Ishikawa (cell line): ENCODE results near the gene ATXN7.

Experiments used
- CEBPB ChIP-seq: IDR thresholded peaks from 2 replicates; pipeline ENCODE4 v1.6.1; 2012
- CREB1 ChIP-seq: IDR thresholded peaks from 2 replicates; pipeline ENCODE4 v1.6.1; 2012; ENCODE audit warnings: low read depth
- EGR1 ChIP-seq: IDR thresholded peaks from 2 replicates; pipeline ENCODE4 v1.6.1; 2012
- EP300 ChIP-seq: IDR thresholded peaks from 2 replicates; pipeline ENCODE4 v1.6.1; 2012; ENCODE audit warnings: borderline replicate concordance
- FOXM1 ChIP-seq: IDR thresholded peaks from 2 replicates; pipeline ENCODE4 v1.6.1; 2012; ENCODE audit warnings: low read depth, borderline replicate concordance
- NFIC ChIP-seq: IDR thresholded peaks from 2 replicates; pipeline ENCODE4 v1.6.1; 2012
- RAD21 ChIP-seq: IDR thresholded peaks from 2 replicates; pipeline ENCODE4 v1.6.1; 2012; ENCODE audit warnings: low read depth
- TAF1 ChIP-seq: IDR thresholded peaks from 2 replicates; pipeline ENCODE4 v1.6.1; 2012; ENCODE audit warnings: low read depth, mild to moderate bottlenecking
- TCF12 ChIP-seq: IDR thresholded peaks from 2 replicates; pipeline ENCODE4 v1.6.1; 2012; ENCODE audit warnings: low read depth
- TEAD4 ChIP-seq: IDR thresholded peaks from 2 replicates; pipeline ENCODE4 v1.6.1; 2012
- YY1 ChIP-seq: IDR thresholded peaks from 2 replicates; pipeline ENCODE4 v1.6.1; 2012; ENCODE audit warnings: low read depth
- ZBTB7A ChIP-seq: IDR thresholded peaks from 2 replicates; pipeline ENCODE4 v1.6.1; 2012; ENCODE audit warnings: low read depth
- TF ChIP-seq, protein P1 (sequence below): IDR thresholded peaks from 2 replicates; pipeline ENCODE4 v1.6.1; 2012
- TF ChIP-seq, protein P2 (sequence below): IDR thresholded peaks from 2 replicates; pipeline ENCODE4 v1.6.1; 2012
- TF ChIP-seq, protein P3 (sequence below): IDR thresholded peaks from 2 replicates; pipeline ENCODE4 v1.6.1; 2012; ENCODE audit warnings: low read depth, mild to moderate bottlenecking

Gene ATXN7

DNA sequence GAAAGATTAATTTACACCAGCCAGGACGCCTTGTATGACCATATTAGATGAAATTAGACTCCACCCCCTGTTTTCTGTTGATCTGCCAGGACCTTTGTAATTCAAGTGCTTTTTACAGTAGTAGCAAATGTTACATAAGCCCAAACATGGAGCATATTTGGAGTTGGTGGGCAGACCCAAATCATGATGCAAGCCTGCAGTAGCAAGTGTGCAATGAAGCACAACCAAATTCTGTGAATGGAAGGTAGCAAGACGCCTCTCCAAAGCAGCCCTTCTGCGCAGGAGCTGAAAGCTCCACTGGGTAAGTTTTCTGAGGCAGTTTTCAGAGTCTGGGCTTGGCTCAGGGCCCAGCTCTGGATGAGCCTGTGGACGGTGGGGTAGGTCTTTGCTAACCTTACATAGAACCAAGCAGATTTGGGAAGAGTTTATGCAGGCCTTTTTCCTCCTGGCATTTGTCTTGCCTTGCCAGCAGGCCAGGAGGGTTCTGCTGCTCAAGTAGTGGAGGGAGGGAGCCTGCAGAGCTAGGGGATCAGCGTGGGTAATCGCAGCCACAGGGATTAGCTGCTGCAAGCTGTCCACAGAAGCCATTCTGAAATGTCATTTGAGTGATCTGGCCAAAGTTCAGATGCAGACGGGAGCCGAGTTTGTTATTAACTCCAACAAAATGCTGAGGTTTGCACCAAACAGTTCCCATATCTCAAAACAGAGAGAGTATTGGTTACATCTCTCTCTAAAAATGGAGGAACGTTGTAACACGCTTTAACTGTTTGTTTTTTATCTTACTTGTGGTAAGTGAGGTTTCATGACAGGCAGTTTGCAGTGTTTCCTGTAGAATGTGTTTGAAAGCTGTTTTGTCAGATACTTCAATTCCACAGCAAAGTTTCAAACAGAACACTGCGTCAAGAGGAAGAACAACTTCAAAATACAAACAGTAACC is 104.3 kb downstream of the ATXN7 start:
- TF ChIP-seq TAF1 (no peak), EGR1 (no peak), TEAD4 (peak; percentile 62), CEBPB (peak; percentile 95), CREB1 (no peak), YY1 (0 out of 2 replicates have a peak, but pooled peaks have one; percentile 19), TCF12 (peak; percentile 41), RAD21 (no peak), EP300 (peak; percentile 51; the same call in 1 of the 2 replicates), FOXM1 (0 out of 2 replicates have a peak, but pooled peaks have one; percentile 34), ZBTB7A (no peak), NFIC (peak; percentile 59)
- TF ChIP-seq, protein P1, sequence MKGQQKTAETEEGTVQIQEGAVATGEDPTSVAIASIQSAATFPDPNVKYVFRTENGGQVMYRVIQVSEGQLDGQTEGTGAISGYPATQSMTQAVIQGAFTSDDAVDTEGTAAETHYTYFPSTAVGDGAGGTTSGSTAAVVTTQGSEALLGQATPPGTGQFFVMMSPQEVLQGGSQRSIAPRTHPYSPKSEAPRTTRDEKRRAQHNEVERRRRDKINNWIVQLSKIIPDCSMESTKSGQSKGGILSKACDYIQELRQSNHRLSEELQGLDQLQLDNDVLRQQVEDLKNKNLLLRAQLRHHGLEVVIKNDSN, result no peak
- TF ChIP-seq, protein P2, sequence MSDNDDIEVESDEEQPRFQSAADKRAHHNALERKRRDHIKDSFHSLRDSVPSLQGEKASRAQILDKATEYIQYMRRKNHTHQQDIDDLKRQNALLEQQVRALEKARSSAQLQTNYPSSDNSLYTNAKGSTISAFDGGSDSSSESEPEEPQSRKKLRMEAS, result peak; percentile 40; the same call in 1 of the 2 replicates
- TF ChIP-seq, protein P3, sequence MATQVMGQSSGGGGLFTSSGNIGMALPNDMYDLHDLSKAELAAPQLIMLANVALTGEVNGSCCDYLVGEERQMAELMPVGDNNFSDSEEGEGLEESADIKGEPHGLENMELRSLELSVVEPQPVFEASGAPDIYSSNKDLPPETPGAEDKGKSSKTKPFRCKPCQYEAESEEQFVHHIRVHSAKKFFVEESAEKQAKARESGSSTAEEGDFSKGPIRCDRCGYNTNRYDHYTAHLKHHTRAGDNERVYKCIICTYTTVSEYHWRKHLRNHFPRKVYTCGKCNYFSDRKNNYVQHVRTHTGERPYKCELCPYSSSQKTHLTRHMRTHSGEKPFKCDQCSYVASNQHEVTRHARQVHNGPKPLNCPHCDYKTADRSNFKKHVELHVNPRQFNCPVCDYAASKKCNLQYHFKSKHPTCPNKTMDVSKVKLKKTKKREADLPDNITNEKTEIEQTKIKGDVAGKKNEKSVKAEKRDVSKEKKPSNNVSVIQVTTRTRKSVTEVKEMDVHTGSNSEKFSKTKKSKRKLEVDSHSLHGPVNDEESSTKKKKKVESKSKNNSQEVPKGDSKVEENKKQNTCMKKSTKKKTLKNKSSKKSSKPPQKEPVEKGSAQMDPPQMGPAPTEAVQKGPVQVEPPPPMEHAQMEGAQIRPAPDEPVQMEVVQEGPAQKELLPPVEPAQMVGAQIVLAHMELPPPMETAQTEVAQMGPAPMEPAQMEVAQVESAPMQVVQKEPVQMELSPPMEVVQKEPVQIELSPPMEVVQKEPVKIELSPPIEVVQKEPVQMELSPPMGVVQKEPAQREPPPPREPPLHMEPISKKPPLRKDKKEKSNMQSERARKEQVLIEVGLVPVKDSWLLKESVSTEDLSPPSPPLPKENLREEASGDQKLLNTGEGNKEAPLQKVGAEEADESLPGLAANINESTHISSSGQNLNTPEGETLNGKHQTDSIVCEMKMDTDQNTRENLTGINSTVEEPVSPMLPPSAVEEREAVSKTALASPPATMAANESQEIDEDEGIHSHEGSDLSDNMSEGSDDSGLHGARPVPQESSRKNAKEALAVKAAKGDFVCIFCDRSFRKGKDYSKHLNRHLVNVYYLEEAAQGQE, result no peak

DNA sequence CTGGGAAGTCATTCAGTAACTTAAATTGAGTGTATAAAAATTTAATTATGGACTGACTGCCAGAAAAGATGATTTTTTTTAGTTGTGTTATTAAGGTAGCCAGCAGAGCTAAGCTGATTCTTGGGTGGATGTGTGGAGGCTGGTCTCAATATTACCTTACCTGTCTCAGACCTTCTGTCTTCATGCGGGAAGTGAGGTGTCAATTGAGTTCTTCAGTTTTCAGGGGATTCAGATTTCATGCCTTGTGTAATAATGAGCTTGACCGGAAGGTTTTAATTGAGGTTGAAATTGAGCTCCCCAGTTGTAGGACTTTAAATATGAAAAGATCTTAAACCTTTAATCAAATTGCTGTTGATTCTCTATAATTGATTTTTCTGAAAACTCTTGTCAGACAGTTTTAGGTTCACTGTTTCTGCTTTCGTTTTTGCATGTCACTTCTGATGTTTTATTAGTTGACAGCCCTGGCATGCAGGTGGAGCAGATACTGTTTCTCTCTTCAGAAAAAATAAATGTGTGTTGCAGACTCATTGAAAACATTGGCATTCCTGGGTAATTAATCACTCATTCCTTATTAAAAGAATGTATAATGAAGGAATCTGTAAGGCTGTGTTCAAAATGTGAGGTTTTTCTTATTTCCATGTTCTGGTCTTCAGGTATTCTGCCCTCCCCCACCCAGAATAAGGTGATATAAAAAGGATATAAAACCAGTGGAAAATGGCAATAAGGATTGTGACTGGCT is 105.1 kb downstream of the ATXN7 start:
- TF ChIP-seq, protein P2, result no peak
- TF ChIP-seq NFIC (no peak), TEAD4 (peak; percentile 43)

DNA sequence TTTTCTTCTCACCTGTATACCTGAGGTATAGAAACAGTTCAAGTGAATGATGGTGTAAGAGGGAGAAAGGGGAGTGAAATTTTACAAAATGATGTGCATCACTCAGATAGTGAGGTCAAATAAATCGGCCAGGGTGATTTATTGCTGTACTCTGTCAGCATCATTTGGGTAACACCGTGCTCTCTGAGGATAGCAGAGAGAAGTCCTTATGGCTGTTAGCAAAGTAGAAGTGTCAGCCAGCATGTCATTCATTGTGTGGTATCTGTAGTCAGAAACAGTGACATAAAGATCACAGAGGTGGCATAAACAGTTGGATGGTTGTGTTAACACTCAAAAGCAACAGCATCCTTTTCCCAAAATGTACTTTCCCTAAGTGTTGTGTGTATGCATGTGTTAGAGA is 106.2 kb downstream of the ATXN7 start:
- TF ChIP-seq YY1, result no peak
- no peak for TF ChIP-seq TAF1
- no peak for TF ChIP-seq CREB1
- TF ChIP-seq EP300, result no peak
- TF ChIP-seq NFIC, result no peak
- TF ChIP-seq, protein P3, result no peak
- TF ChIP-seq EGR1, result no peak
- TF ChIP-seq TCF12, result no peak
- no peak for TF ChIP-seq TEAD4
- no peak for TF ChIP-seq RAD21
- TF ChIP-seq ZBTB7A, result no peak
- TF ChIP-seq, protein P1, result no peak
- TF ChIP-seq, protein P2, result no peak
- no peak for TF ChIP-seq CEBPB

DNA sequence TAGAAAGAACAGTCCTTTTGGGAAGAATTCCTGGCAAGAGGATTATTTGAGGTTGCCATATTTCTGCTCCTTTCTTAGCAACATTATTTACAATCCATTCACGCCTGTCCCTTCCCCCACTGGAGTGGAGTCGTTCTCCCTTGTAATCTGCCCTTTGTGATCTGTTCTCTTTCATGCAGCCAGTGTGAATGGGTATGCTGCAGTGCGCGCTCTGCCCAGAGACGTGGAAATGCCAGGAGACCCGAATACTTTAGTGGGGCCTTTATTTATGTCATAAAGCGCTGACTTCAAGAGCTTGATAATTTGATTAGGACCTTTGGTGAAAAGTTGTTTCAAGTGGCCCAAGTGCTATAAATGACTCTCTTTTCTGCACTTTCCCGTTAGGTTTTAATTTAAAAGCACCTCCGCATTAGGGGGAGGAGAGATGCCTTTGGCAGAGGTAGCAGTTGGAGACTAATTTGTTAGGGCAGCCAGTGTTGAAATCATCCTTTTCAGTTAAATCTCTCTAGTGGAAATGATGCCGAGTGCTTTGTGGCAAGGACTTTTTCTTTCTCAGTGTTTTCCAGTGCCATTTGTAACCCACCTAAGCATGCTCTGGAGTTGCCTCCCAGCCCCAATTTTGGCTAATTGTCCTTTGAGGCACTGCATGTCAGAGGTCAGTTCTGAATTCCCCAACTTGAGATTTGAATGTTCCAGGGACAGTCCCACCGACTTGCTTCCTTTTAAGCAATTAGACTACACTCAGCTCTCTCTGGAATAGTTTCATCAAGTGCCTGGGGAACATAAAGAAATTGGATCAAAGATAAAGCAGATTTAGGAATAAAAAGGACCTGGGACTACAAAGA is 107.2 kb downstream of the ATXN7 start:
- no peak for TF ChIP-seq TEAD4
- no peak for TF ChIP-seq RAD21
- TF ChIP-seq CEBPB, result no peak
- no peak for TF ChIP-seq TAF1
- TF ChIP-seq, protein P2, result no peak
- no peak for TF ChIP-seq EP300
- no peak for TF ChIP-seq EGR1
- TF ChIP-seq CREB1, result no peak
- no peak for TF ChIP-seq YY1
- no peak for TF ChIP-seq FOXM1
- TF ChIP-seq NFIC, result no peak
